GM12878 (cell line): ENCODE measurements around the gene GNAL. TPM values are rescaled to one million over a fixed set of nuclear protein-coding genes. Genes with fewer than 3 reads are reported as not detected.

Experiments
- ATAC-seq: fragments of 200-7000 bp; cut with Tn5 transposase; 3 replicates; pipeline ENCODE4 v1.9.1; 2020; ENCODE audit warnings: mild to moderate bottlenecking, moderate library complexity
- BruUV-seq: library from RNA; stranded (reverse); fragments of 400-500 nt; replicated peaks from 2 replicates; lab custom pipeline; 2021; lab: Mats Ljungman, UMichigan
- CTCF ChIA-PET: fragments of 300-600 bp; sonication (Branson Sonifier 250); formaldehyde crosslinking; extraction: SDS; loops from one replicate; lab custom pipeline; 2021; ENCODE audit warnings: inconsistent platforms; lab: Yijun Ruan, JAX
- POLR2A ChIA-PET: fragments of 350-600 bp; formaldehyde crosslinking; extraction: SDS; loops from one replicate; lab custom pipeline; 2021; ENCODE audit warnings: inconsistent platforms; lab: Charles Lee
- RAD21 ChIA-PET: fragments of 300-600 bp; sonication (Branson Sonifier 250); formaldehyde crosslinking; loops from one replicate; lab custom pipeline; 2023; ENCODE audit warnings: antibody characterized with exemption; ENCODE audit not compliant: unreplicated experiment; lab: Charles Lee
- SMC1A ChIA-PET: fragments of 300-600 bp; sonication (Branson Sonifier 250); formaldehyde crosslinking; loops from one replicate; lab custom pipeline; 2023; ENCODE audit not compliant: unreplicated experiment, uncharacterized antibody; lab: Charles Lee
- DNase-seq: peaks from one replicate; pipeline ENCODE4 v3.0.0-alpha.2; 2011; ENCODE audit warnings: low read depth, low spot score
- FAIRE-seq: peaks from 3 replicates; lab custom pipeline; 2011; peaks lifted over from hg19 to GRCh38; lab: Jason Lieb, UNC
- H2AFZ ChIP-seq: 2 replicates; pipeline ENCODE4 v1.6.0; 2011; ENCODE audit warnings: low read depth, low read length, control low read depth; ENCODE audit not compliant: control insufficient read depth
- H3K27ac ChIP-seq: 2 replicates; pipeline ENCODE4 v1.5.1; 2011; ENCODE audit warnings: control low read depth; ENCODE audit not compliant: control insufficient read depth, insufficient read depth
- H3K27me3 ChIP-seq, 2 experiments: replicated peaks in 1 of 2; 2 replicates each; pipeline versions ENCODE4 v1.6.0 to v1.6.1; 2011; ENCODE audit warnings: low read length in 1 of 2; ENCODE audit not compliant: control insufficient read depth in 2 of 2, insufficient read depth in 2 of 2
- H3K36me3 ChIP-seq, 2 experiments: 2 replicates each; pipeline ENCODE4 v1.5.1; 2011; ENCODE audit warnings: low read length in 1 of 2; ENCODE audit not compliant: control insufficient read depth in 2 of 2, insufficient read depth in 2 of 2
- H3K4me1 ChIP-seq: 2 replicates; pipeline ENCODE4 v1.6.1; 2011; ENCODE audit warnings: mild to moderate bottlenecking, low read length, moderate library complexity, mixed read lengths; ENCODE audit not compliant: control insufficient read depth, insufficient read depth
- H3K4me2 ChIP-seq: 2 replicates; pipeline ENCODE4 v1.6.0; 2011; ENCODE audit warnings: control low read depth; ENCODE audit not compliant: control insufficient read depth, insufficient read depth
- H3K4me3 ChIP-seq: fragments of 200-600 bp; sonication (generic); 2 replicates; pipeline ENCODE4 v1.5.1; 2016
- H3K79me2 ChIP-seq: 2 replicates; pipeline ENCODE4 v1.6.0; 2011; ENCODE audit warnings: low read length; ENCODE audit not compliant: control insufficient read depth, insufficient read depth
- H3K9ac ChIP-seq: 2 replicates; pipeline ENCODE4 v1.8.0; 2011; ENCODE audit warnings: low read length, control low read depth, mixed read lengths; ENCODE audit not compliant: control insufficient read depth, insufficient read depth
- H3K9me3 ChIP-seq: replicated peaks from 3 replicates; pipeline ENCODE4 v1.5.1; 2011; ENCODE audit warnings: mild to moderate bottlenecking, low read length; ENCODE audit not compliant: control insufficient read depth, insufficient read depth
- H4K20me1 ChIP-seq: 2 replicates; pipeline ENCODE4 v1.6.0; 2011; ENCODE audit not compliant: control insufficient read depth, insufficient read depth
- ATF3 ChIP-seq: IDR thresholded peaks from 2 replicates; pipeline ENCODE4 v1.6.1; 2011; ENCODE audit warnings: low read depth, mild to moderate bottlenecking, low read length, moderate library complexity, borderline replicate concordance; ENCODE audit errors: extremely low read depth
- CEBPB ChIP-seq, 2 experiments: fragments of 150-350 bp in 1 of 2; IDR thresholded peaks; 2 replicates each; pipeline ENCODE4 v1.6.1; 2012 to 2014; ENCODE audit warnings: low read depth in 2 of 2, low read length in 2 of 2, borderline replicate concordance in 1 of 2, inconsistent platforms in 1 of 2
- CEBPZ ChIP-seq: fragments of 150-350 bp; IDR thresholded peaks from 2 replicates; pipeline ENCODE4 v1.6.1; 2016; ENCODE audit warnings: low read depth, low read length
- DPF2 ChIP-seq: fragments of 450-650 bp; IDR thresholded peaks from 2 replicates; pipeline ENCODE4 v1.6.1; 2017; ENCODE audit warnings: mild to moderate bottlenecking
- FOS ChIP-seq: IDR thresholded peaks from 3 replicates; pipeline ENCODE4 v1.6.1; 2011; ENCODE audit warnings: borderline replicate concordance; ENCODE audit not compliant: insufficient read length; ENCODE audit errors: extremely low read depth
- HCFC1 ChIP-seq: fragments of 150-350 bp; IDR thresholded peaks from 2 replicates; pipeline ENCODE4 v1.6.1; 2014; ENCODE audit warnings: low read length
- IRF5 ChIP-seq: fragments of 450-650 bp; IDR thresholded peaks from 2 replicates; pipeline ENCODE4 v1.6.1; 2017; ENCODE audit warnings: borderline replicate concordance
- PAX8 ChIP-seq: fragments of 450-650 bp; IDR thresholded peaks from 2 replicates; pipeline ENCODE4 v1.6.1; 2017; ENCODE audit warnings: mild to moderate bottlenecking, moderate library complexity
- RFX5 ChIP-seq: IDR thresholded peaks from 2 replicates; pipeline ENCODE4 v1.6.1; 2011; ENCODE audit warnings: low read depth, low read length, improper control_type of control experiment
- RUNX3 ChIP-seq: IDR thresholded peaks from 2 replicates; pipeline ENCODE4 v1.6.1; 2012; ENCODE audit warnings: low read length, inconsistent platforms
- SKIL ChIP-seq: fragments of 450-650 bp; IDR thresholded peaks from 2 replicates; pipeline ENCODE4 v1.6.1; 2017; ENCODE audit warnings: mild to moderate bottlenecking, low read depth, inconsistent platforms; ENCODE audit not compliant: poor library complexity, severe bottlenecking
- STAT3 ChIP-seq: IDR thresholded peaks from 2 replicates; pipeline ENCODE4 v1.6.1; 2011; ENCODE audit warnings: low read depth, low read length, improper control_type of control experiment
- TCF3 ChIP-seq: IDR thresholded peaks from 2 replicates; pipeline ENCODE4 v1.6.1; 2012; ENCODE audit warnings: low read depth, mild to moderate bottlenecking, low read length, borderline replicate concordance; ENCODE audit not compliant: insufficient read depth
- USF2 ChIP-seq: IDR thresholded peaks from 2 replicates; pipeline ENCODE4 v1.6.1; 2011; ENCODE audit warnings: low read depth, low read length, improper control_type of control experiment, borderline replicate concordance
- ZNF24 ChIP-seq: fragments of 450-650 bp; IDR thresholded peaks from 2 replicates; pipeline ENCODE4 v1.6.1; 2017; ENCODE audit warnings: antibody characterized with exemption, mild to moderate bottlenecking
- WGBS: methylation state at CpG from one replicate; pipeline ENCODE4 v1.1.6; 2016; ENCODE audit warnings: low lambda C conversion rate; ENCODE audit not compliant: insufficient replicate concordance, insufficient coverage; ENCODE audit errors: missing lambda C conversion rate; 5-methylcytosine and 5-hydroxymethylcytosine counted together
- in situ Hi-C: fragments of 300-500 bp; cut with MboI; formaldehyde crosslinking; loops from 9 replicates; pipeline ENCODE4 v1.14.3; 2018; ENCODE audit warnings: mixed read lengths
- intact Hi-C: fragments of 100-400 bp; cut with micrococcal nuclease; formaldehyde crosslinking; loops from one replicate; pipeline ENCODE4 v1.14.2; 2022; ENCODE audit not compliant: unreplicated experiment
- polyA plus RNA-seq, 11 experiments: library from polyadenylated mRNA; depleted of rRNA in 4 of 11; unstranded in 6 of 11; stranded (reverse) in 5 of 11; fragments of >200 nt; fragmentation: Nextera tagmentation in 4 of 11; fragmentation: Illumina TruSeq in 1 of 11; extraction: Ambion mirVana in 4 of 11; extraction: Trizol in 1 of 11; gene quantifications; 1 replicate in 1 of 11; 2 replicates in 10 of 11; pipeline versions ENCODE4 v1.2.1 to v1.2.3, GENCODE V29; 2011 to 2016; ENCODE audit warnings: inconsistent platforms in 2 of 11, missing spikeins in 2 of 11, low read depth in 1 of 11
- total RNA-seq, 4 experiments: library from RNA; depleted of rRNA in 3 of 4; stranded (reverse); fragments of >200 nt in 3 of 4; fragmentation: Illumina TruSeq in 1 of 4; extraction: Trizol in 1 of 4; gene quantifications; 2 replicates each; pipeline versions ENCODE4 v1.2.1 to v1.2.3, GENCODE V29; 2013 to 2021

The GNAL gene
- total and polyA plus RNA-seq, 10 of the 15 experiments (the other 5 are each of a cell fraction or from before 2014, with no cell fraction given) = 0.02 to 0.39 (median 0.05) TPM; not detected in 5

- Histone ChIP-seq H4K20me1 (no peaks in the 10 kb centered on the region; the same call in 1 of the 2 replicates), H3K4me3 (no peak overlapping the region), H3K27ac (no peak overlapping the region), H3K36me3 (no peaks in the 10 kb centered on the region), H3K27me3 (peaks cover 3 to 9% of the 10 kb centered on the region in 2 experiments; a peak in 2 of 4 replicates), H3K9ac (no peak overlapping the region), H2AFZ (no peak overlapping the region), H3K4me2 (no peak overlapping the region), H3K9me3 (no peaks in the 10 kb centered on the region), H3K79me2 (no peaks in the 10 kb centered on the region), H3K4me1 (no peaks in the 10 kb centered on the region)
- in situ Hi-C loops (no loop called here), intact Hi-C loops (no loop called here)
- CTCF ChIA-PET = no interaction called here
- WGBS = 15% methylated on average over 10 of the region's 10 CpGs
- ATAC-seq = no peak
- POLR2A ChIA-PET = no interaction called here
- BruUV-seq = no TSS peak
- RAD21 ChIA-PET = no interaction called here
- no peak for DNase-seq
- FAIRE-seq = no peak
- SMC1A ChIA-PET = no interaction called here
- no peak for TF ChIP-seq CEBPB (IDR thresholded peaks at IDR 0.05; ENCODE audit: borderline replicate concordance in 1 of 2, low read depth in 2 of 2, low read length in 2 of 2)
- TF ChIP-seq FOS = no peak
- no peak for TF ChIP-seq CEBPZ
- no peak for TF ChIP-seq RUNX3
- TF ChIP-seq PAX8 = no peak
- TF ChIP-seq USF2 = no peak
- no peak for TF ChIP-seq ATF3
- no peak for TF ChIP-seq ZNF24
- TF ChIP-seq RFX5 = no peak
- no peak for TF ChIP-seq TCF3
- no peak for TF ChIP-seq IRF5
- TF ChIP-seq STAT3 = no peak
- TF ChIP-seq SKIL = no peak
- TF ChIP-seq HCFC1 = no peak
- no peak for TF ChIP-seq DPF2
Observed at GRCh38 chr18:11668441-11669169, 20.5 kb upstream of the GNAL start.
